ENCODE data around the gene MGAT3. TPM values are rescaled to one million over a fixed set of nuclear protein-coding genes. Genes with fewer than 3 reads are reported as not detected.
A peak's percentile ranks its signal among the peaks of the same experiment; 100 is the strongest.

The MGAT3 gene
- total and polyA plus RNA-seq, 9 of the 15 experiments (the other 6 are each of a cell fraction or from before 2014, with no cell fraction given), result 0.10 to 11.5 (median 4.6) TPM

DNA sequence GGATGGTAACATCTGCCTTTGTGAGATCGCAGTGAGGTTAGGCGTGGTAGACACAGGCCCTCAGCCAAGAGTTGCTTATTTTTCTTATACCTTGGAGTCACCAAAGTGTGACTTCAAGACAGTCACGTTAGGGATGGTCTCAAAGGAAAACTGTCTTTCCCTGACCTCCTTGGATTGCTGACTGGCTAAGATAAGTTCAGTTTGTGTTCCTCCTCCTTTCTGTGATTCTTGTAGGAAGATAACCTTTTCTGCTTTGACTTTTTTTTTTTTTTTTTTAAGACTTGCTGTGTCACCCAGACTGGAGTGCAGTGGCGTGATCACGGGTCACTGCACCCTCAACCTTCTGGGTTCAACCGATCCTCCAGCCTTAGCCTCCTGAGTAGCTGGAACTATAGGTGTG lies 34.1 kb upstream of the MGAT3 start (continued):
- no peak for TF ChIP-seq MIER1 (IDR thresholded peaks at IDR 0.05; ENCODE audit: low read depth)
- TF ChIP-seq ATF2 (CRISPR knock-in tag; IDR thresholded peaks at IDR 0.05), result no peak
- peak; percentile 95 for TF ChIP-seq ZNF384 (IDR thresholded peaks at IDR 0.05; ENCODE audit: low read depth, low read length)
- TF ChIP-seq HOMEZ (CRISPR knock-in tag; IDR thresholded peaks at IDR 0.05), result no peak
- TF ChIP-seq HCFC1 (IDR thresholded peaks at IDR 0.05; ENCODE audit: low read depth, low read length), result no peak
- no peak for TF ChIP-seq FOXP1 (CRISPR knock-in tag; IDR thresholded peaks at IDR 0.05)

DNA sequence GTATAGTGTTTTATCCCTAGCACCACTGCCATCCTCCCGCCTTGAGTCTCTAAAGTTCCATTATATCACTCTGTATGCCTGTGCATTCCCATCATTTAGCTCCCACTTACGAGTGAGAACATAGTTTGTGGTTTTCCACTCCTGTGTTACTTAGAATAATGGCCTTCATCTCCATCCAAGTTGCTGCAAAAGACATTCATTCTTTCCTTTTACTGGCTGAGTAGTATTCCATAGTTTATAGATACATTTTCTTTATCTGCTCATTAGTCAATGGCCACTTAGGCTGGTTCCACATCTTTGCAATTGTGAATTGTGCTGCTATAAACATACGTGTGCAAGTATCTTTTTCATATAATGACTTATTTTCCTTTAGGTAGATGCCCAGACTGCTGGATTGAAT lies 32.8 kb upstream of the MGAT3 start:
- no peak for TF ChIP-seq E2F3 (CRISPR knock-in tag; IDR thresholded peaks at IDR 0.05)
- peak; percentile 71 for TF ChIP-seq ZNF146 (CRISPR knock-in tag; IDR thresholded peaks at IDR 0.05; ENCODE audit: unreplicated experiment)
- TF ChIP-seq RBM25 (IDR thresholded peaks at IDR 0.05; ENCODE audit: low read depth, low read length, severe bottlenecking), result peak; percentile 28
- Histone ChIP-seq H3K9ac (ENCODE audit: insufficient read depth in 1 of 2, low read depth in 2 of 2, low read length in 2 of 2) (no peak overlapping the region), H3K9me1 (ENCODE audit: control insufficient read depth, insufficient read depth, low read length) (no peaks in the 10 kb centered on the region), H3K27me3 (ENCODE audit: control insufficient read depth in 2 of 2, insufficient read depth in 2 of 2, low read length in 2 of 2) (no peaks in the 10 kb centered on the region), H2AFZ (ENCODE audit: low read depth, low read length) (no peak overlapping the region), H4K20me1 (replicated peaks; ENCODE audit: control insufficient read depth, insufficient read depth, low read length) (no peaks in the 10 kb centered on the region), H3K9me3 (replicated peaks; ENCODE audit: control insufficient read depth, insufficient read depth, low read depth, low read length) (no peaks in the 10 kb centered on the region), H3K4me2 (ENCODE audit: insufficient read depth, low read length) (no peak overlapping the region), H3K4me1 (replicated peaks in 1 of 2; ENCODE audit: control insufficient read depth in 2 of 2, insufficient read depth in 2 of 2, low read length in 2 of 2) (peaks cover 3 to 19% of the 10 kb centered on the region in 2 experiments; a peak in 4 of 5 replicates), H3K79me2 (ENCODE audit: control insufficient read depth, insufficient read depth, low read length) (no peaks in the 10 kb centered on the region), H3K4me3 (no peak overlapping the region), H3K36me3 (ENCODE audit: control insufficient read depth, insufficient read depth, low read length) (peaks cover 69% of the 10 kb centered on the region), H3K27ac (ENCODE audit: extremely low read depth, low read depth, low read length) (no peak overlapping the region)
- in situ Hi-C loops (cut with MboI) (no loop called here), intact Hi-C loops (cut with micrococcal nuclease) (no loop called here)
- BruUV-seq (replicated peaks), result no TSS peak
- no peak for ATAC-seq
- DNase-seq (ENCODE audit: extremely low read depth in 1 of 4, low spot score in 3 of 4), result no peak
- 90% methylated on average over 3 of the region's 3 CpGs for WGBS (ENCODE audit: insufficient coverage, low coverage, missing lambda C conversion rate)
- ChIA-PET CTCF (ENCODE audit: low intra/inter-chr PET ratio) (no interaction called here), POLR2A (no interaction called here)
- no peak for FAIRE-seq
